GM19043 (cell line): ENCODE results near the gene UBTD1.

ENCODE experiments used
- ATAC-seq: cut with Tn5 transposase; IDR thresholded peaks from one replicate; pipeline ENCODE4 v1.9.1; 2021; ENCODE audit warnings: low read depth; ENCODE audit not compliant: unreplicated experiment

The UBTD1 gene

GRCh38 chr10:97601268-97602215, 102.8 kb downstream of the UBTD1 start:
- ATAC-seq = no peak

DNA sequence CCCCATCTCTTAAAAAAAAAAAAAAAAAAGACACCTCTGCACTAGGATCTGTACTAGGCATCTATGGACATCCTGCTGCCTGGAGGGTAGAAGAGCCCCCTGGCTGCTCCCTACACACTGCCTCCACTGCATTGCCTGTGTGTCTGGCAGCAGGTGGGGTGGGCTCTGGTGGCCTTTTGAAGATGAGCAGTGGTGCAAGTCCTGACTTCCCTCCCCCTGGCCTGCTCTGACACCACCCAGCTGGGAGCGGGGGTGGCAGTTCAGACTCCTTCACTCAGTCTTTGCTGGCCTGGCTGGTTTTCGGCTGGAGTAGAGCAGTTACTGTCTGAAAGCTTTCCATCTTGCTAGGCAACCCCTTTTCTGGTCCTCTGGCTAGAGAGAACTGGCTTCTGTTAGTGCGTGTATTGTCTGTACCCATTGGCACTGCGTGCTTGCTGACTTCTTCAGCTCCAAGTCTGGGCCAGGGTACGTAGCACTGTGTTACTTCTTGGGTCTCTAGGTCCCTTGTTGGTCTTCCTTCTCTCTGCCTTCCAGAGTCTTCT, 108.4 kb downstream of the UBTD1 start:
- no peak for ATAC-seq

- no peak for ATAC-seq
These were observed 110.4 kb downstream of the UBTD1 start for GRCh38 chr10:97608991-97609561.

DNA sequence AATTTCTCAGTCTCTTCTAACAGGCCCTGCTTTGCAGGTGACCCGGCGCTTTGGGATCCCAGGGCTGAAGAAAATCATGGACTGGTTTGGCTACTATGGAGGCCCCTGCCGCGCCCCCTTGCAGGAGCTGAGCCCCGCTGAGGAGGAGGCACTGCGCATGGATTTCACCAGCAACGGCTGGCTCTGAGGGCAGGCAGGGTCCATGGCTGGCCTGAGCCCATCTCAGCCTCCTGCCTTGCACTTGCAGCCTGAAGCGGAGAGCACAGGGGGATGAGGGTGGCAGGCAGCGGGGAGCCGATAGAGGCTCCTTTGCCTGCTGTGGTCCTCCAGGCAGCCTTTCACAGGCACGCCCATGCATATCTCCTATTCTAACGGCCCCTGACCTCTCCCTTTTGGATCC, 112.7 kb downstream of the UBTD1 start:
- ATAC-seq = no peak

GRCh38 chr10:97612386-97612785, 113.7 kb downstream of the UBTD1 start:
- ATAC-seq = no peak

GRCh38 chr10:97618285-97618684, 119.6 kb downstream of the UBTD1 start:
- ATAC-seq = no peak

- ATAC-seq = no peak
These were observed 120.0 kb downstream of the UBTD1 start for GRCh38 chr10:97618733-97619132.
